ENCODE data around the gene USP16. TPM values are rescaled to one million over a fixed set of nuclear protein-coding genes. Genes with fewer than 3 reads are reported as not detected.

USP16 gene
- total and polyA plus RNA-seq, 2 experiments from 2014 or later: 25.9 to 35.8 TPM

GRCh38 chr21:29053656-29054055 is 29.2 kb downstream of the USP16 start:
- Histone ChIP-seq H3K27ac (no peak overlapping the region), H3K9me3 (ENCODE audit: low read depth) (no peaks in the 10 kb centered on the region), H3K27me3 (no peaks in the 10 kb centered on the region), H3K4me2 (no peak overlapping the region), H3K9me2 (replicated peaks; ENCODE audit: insufficient read depth) (no peaks in the 10 kb centered on the region), H3K79me2 (no peaks in the 10 kb centered on the region), H3K4me1 (ENCODE audit: insufficient read depth) (no peaks in the 10 kb centered on the region), H3K36me3 (replicated peaks; ENCODE audit: insufficient read depth, low read depth) (no peaks in the 10 kb centered on the region), H4K20me1 (ENCODE audit: insufficient read depth, poor library complexity, severe bottlenecking) (no peaks in the 10 kb centered on the region), H3K4me3 (no peak overlapping the region), H2AFZ (no peak overlapping the region)
- TF ChIP-seq EZH2 (IDR thresholded peaks at IDR 0.05; ENCODE audit: borderline replicate concordance) (no peak), EZH2phosphoT487 (IDR thresholded peaks at IDR 0.05; ENCODE audit: low read depth, severe bottlenecking, unreplicated experiment) (no peak), CTCF (IDR thresholded peaks at IDR 0.05; ENCODE audit: poor library complexity) (no peak)
- 97% methylated on average over 4 of the region's 4 CpGs for WGBS (ENCODE audit: low lambda C conversion rate, missing lambda C conversion rate)
- DNase-seq (ENCODE audit: low spot score): no peak

GRCh38 chr21:29055080-29055479 is 30.6 kb downstream of the USP16 start:
- H3K27ac ChIP-seq: no peak overlapping the region
- H3K9me2 ChIP-seq (replicated peaks; ENCODE audit: insufficient read depth): no peaks in the 10 kb centered on the region

GRCh38 chr21:29056005-29056404 is 31.5 kb downstream of the USP16 start:
- Histone ChIP-seq H3K9me3 (ENCODE audit: low read depth) (no peaks in the 10 kb centered on the region), H3K36me3 (replicated peaks; ENCODE audit: insufficient read depth, low read depth) (peaks cover 1% of the 10 kb centered on the region), H3K4me2 (no peak overlapping the region), H4K20me1 (ENCODE audit: insufficient read depth, poor library complexity, severe bottlenecking) (no peaks in the 10 kb centered on the region), H3K4me3 (no peak overlapping the region), H2AFZ (no peak overlapping the region), H3K27ac (no peak overlapping the region), H3K79me2 (no peaks in the 10 kb centered on the region), H3K27me3 (no peaks in the 10 kb centered on the region), H3K9me2 (replicated peaks; ENCODE audit: insufficient read depth) (no peaks in the 10 kb centered on the region), H3K4me1 (ENCODE audit: insufficient read depth) (no peaks in the 10 kb centered on the region)
- no peak for TF ChIP-seq CTCF (IDR thresholded peaks at IDR 0.05; ENCODE audit: poor library complexity)
- no peak for TF ChIP-seq EZH2 (IDR thresholded peaks at IDR 0.05; ENCODE audit: borderline replicate concordance)
- no peak for TF ChIP-seq EZH2phosphoT487 (IDR thresholded peaks at IDR 0.05; ENCODE audit: low read depth, severe bottlenecking, unreplicated experiment)
- WGBS (ENCODE audit: low lambda C conversion rate, missing lambda C conversion rate): 89% methylated on average over 1 of the region's 1 CpG
- no peak for DNase-seq (ENCODE audit: low spot score)

More at GRCh38 chr21:29055080-29055479, 30.6 kb downstream of the USP16 start:
- Histone ChIP-seq H3K79me2 (no peaks in the 10 kb centered on the region), H3K9me3 (ENCODE audit: low read depth) (no peaks in the 10 kb centered on the region), H3K4me3 (no peak overlapping the region), H3K4me1 (ENCODE audit: insufficient read depth) (no peaks in the 10 kb centered on the region), H2AFZ (no peak overlapping the region), H4K20me1 (ENCODE audit: insufficient read depth, poor library complexity, severe bottlenecking) (no peaks in the 10 kb centered on the region), H3K4me2 (no peak overlapping the region), H3K27me3 (no peaks in the 10 kb centered on the region), H3K36me3 (replicated peaks; ENCODE audit: insufficient read depth, low read depth) (no peaks in the 10 kb centered on the region)
- no peak for DNase-seq (ENCODE audit: low spot score)
- WGBS (ENCODE audit: low lambda C conversion rate, missing lambda C conversion rate): 95% methylated on average over 5 of the region's 5 CpGs
- TF ChIP-seq EZH2phosphoT487 (IDR thresholded peaks at IDR 0.05; ENCODE audit: low read depth, severe bottlenecking, unreplicated experiment) (no peak), EZH2 (IDR thresholded peaks at IDR 0.05; ENCODE audit: borderline replicate concordance) (no peak), CTCF (IDR thresholded peaks at IDR 0.05; ENCODE audit: poor library complexity) (no peak)

Measured in hepatocyte (in vitro differentiated cells).